H9 (cell line): ENCODE results near the gene PMF1. TPM values are rescaled to one million over a fixed set of nuclear protein-coding genes. Genes with fewer than 3 reads are reported as not detected.

Experiments
- DNase-seq: peaks from one replicate; pipeline ENCODE4 v3.0.0-alpha.2; 2017
- H2AFZ ChIP-seq: one replicate; pipeline ENCODE4 v1.6.1; 2013; ENCODE audit warnings: mild to moderate bottlenecking, low read length, control low read depth, moderate library complexity
- H2AK5ac ChIP-seq: 2 replicates; pipeline ENCODE4 v1.6.1; 2013; ENCODE audit warnings: low read length, control low read depth, mixed read lengths; ENCODE audit not compliant: insufficient read length
- H2BK120ac ChIP-seq: one replicate; pipeline ENCODE4 v1.6.1; 2013; ENCODE audit warnings: low read depth, mild to moderate bottlenecking, low read length, control low read depth, inconsistent platforms; ENCODE audit not compliant: poor library complexity, severe bottlenecking
- H2BK12ac ChIP-seq: 2 replicates; pipeline ENCODE4 v1.6.1; 2013; ENCODE audit warnings: low read length, control low read depth, mixed read lengths, low read depth; ENCODE audit not compliant: insufficient read length
- H2BK15ac ChIP-seq: 2 replicates; pipeline ENCODE4 v1.6.1; 2013; ENCODE audit warnings: low read depth, low read length, control low read depth
- H2BK20ac ChIP-seq: one replicate; pipeline ENCODE4 v1.6.1; 2013; ENCODE audit warnings: low read depth, mild to moderate bottlenecking, low read length, control low read depth, inconsistent platforms; ENCODE audit not compliant: poor library complexity, severe bottlenecking
- H2BK5ac ChIP-seq: 2 replicates; pipeline ENCODE4 v1.6.1; 2013; ENCODE audit warnings: low read length, control low read depth, mixed read lengths; ENCODE audit not compliant: insufficient read length
- H3K14ac ChIP-seq: 2 replicates; pipeline ENCODE4 v1.6.1; 2013; ENCODE audit warnings: low read length, control low read depth; ENCODE audit not compliant: insufficient read depth
- H3K18ac ChIP-seq: 2 replicates; pipeline ENCODE4 v1.6.1; 2013; ENCODE audit warnings: low read depth, mild to moderate bottlenecking, mixed read lengths, low read length, control low read depth; ENCODE audit not compliant: insufficient read length
- H3K23ac ChIP-seq: 2 replicates; pipeline ENCODE4 v1.6.1; 2013; ENCODE audit warnings: low read length, control low read depth, mixed read lengths, low read depth; ENCODE audit not compliant: insufficient read length
- H3K23me2 ChIP-seq: 2 replicates; pipeline ENCODE4 v1.6.1; 2013; ENCODE audit warnings: low read depth, mild to moderate bottlenecking, mixed read lengths, low read length, control low read depth; ENCODE audit not compliant: insufficient read length, poor library complexity, severe bottlenecking
- H3K27ac ChIP-seq: 2 replicates; pipeline ENCODE4 v1.5.1; 2013; ENCODE audit warnings: low read length, control low read depth, mixed read lengths, low read depth; ENCODE audit not compliant: insufficient read length
- H3K27me3 ChIP-seq: 2 replicates; pipeline ENCODE4 v1.6.1; 2013; ENCODE audit warnings: low read length, control low read depth, inconsistent platforms; ENCODE audit not compliant: insufficient read depth
- H3K4ac ChIP-seq: 2 replicates; pipeline ENCODE4 v1.6.1; 2013; ENCODE audit warnings: low read depth, mild to moderate bottlenecking, control low read depth, inconsistent platforms, low read length, moderate library complexity
- H3K4me1 ChIP-seq: 2 replicates; pipeline ENCODE4 v1.6.1; 2013; ENCODE audit warnings: low read length, control low read depth, inconsistent platforms; ENCODE audit not compliant: insufficient read depth
- H3K4me2 ChIP-seq: 2 replicates; pipeline ENCODE4 v1.6.1; 2013; ENCODE audit warnings: low read length, control low read depth, mixed read lengths; ENCODE audit not compliant: insufficient read length, insufficient read depth
- H3K56ac ChIP-seq: 2 replicates; pipeline ENCODE4 v1.6.1; 2013; ENCODE audit warnings: low read depth, mild to moderate bottlenecking, mixed read lengths, low read length, control low read depth; ENCODE audit not compliant: insufficient read length
- H3K79me1 ChIP-seq: 2 replicates; pipeline ENCODE4 v1.6.1; 2013; ENCODE audit warnings: low read depth, mild to moderate bottlenecking, moderate library complexity, low read length, control low read depth, inconsistent platforms; ENCODE audit not compliant: insufficient read depth, poor library complexity, severe bottlenecking
- H3K79me2 ChIP-seq: 2 replicates; pipeline ENCODE4 v1.6.1; 2013; ENCODE audit warnings: low read length, control low read depth, inconsistent platforms; ENCODE audit not compliant: insufficient read depth
- H3K9ac ChIP-seq: 2 replicates; pipeline ENCODE4 v1.6.1; 2013; ENCODE audit warnings: low read length, control low read depth, mixed read lengths; ENCODE audit not compliant: insufficient read length; ENCODE audit errors: extremely low read depth
- H3K9me3 ChIP-seq: one replicate; pipeline ENCODE4 v1.6.1; 2013; ENCODE audit warnings: low read depth, low read length, inconsistent platforms; ENCODE audit not compliant: control insufficient read depth
- H3T11ph ChIP-seq: one replicate; pipeline ENCODE4 v1.6.1; 2013; ENCODE audit warnings: mild to moderate bottlenecking, low read length, control low read depth, inconsistent platforms
- H4K20me1 ChIP-seq: one replicate; pipeline ENCODE4 v1.6.1; 2013; ENCODE audit not compliant: control insufficient read depth, insufficient read length, insufficient read depth
- H4K5ac ChIP-seq: 2 replicates; pipeline ENCODE4 v1.6.1; 2013; ENCODE audit warnings: low read depth, mild to moderate bottlenecking, mixed read lengths, low read length, control low read depth; ENCODE audit not compliant: insufficient read length
- H4K8ac ChIP-seq: replicated peaks from 2 replicates; pipeline ENCODE4 v1.6.1; 2013; ENCODE audit warnings: low read length, control low read depth, mixed read lengths, low read depth; ENCODE audit not compliant: insufficient read length
- H4K91ac ChIP-seq: 2 replicates; pipeline ENCODE4 v1.6.1; 2013; ENCODE audit warnings: low read depth, mild to moderate bottlenecking, moderate library complexity, mixed read lengths, low read length, control low read depth; ENCODE audit not compliant: insufficient read length
- H3K27ac Mint-ChIP-seq, 3 experiments: 2 replicates in 2 of 3; 3 replicates in 1 of 3; pipeline ENCODE4 v1.8.0; 2020 to 2021; ENCODE audit warnings: mixed read lengths in 3 of 3, mild to moderate bottlenecking in 1 of 3, moderate library complexity in 1 of 3
- H3K27me3 Mint-ChIP-seq: 2 replicates; pipeline ENCODE4 v1.8.0; 2021; ENCODE audit warnings: low read depth, mild to moderate bottlenecking, moderate library complexity, mixed read lengths
- H3K36me3 Mint-ChIP-seq, 3 experiments: 2 replicates in 2 of 3; 3 replicates in 1 of 3; pipeline ENCODE4 v1.8.0; 2020 to 2021; ENCODE audit warnings: low read depth in 3 of 3, mixed read lengths in 3 of 3; ENCODE audit not compliant: insufficient read depth in 1 of 3
- H3K4me1 Mint-ChIP-seq, 2 experiments: 2 replicates each; pipeline ENCODE4 v1.8.0; 2020; ENCODE audit warnings: mixed read lengths in 2 of 2
- H3K4me3 Mint-ChIP-seq, 2 experiments: 2 replicates in 1 of 2; 3 replicates in 1 of 2; pipeline ENCODE4 v1.8.0; 2020 to 2021; ENCODE audit warnings: mild to moderate bottlenecking in 2 of 2, mixed read lengths in 2 of 2, moderate library complexity in 1 of 2
- H3K9me3 Mint-ChIP-seq, 2 experiments: 2 replicates in 1 of 2; 3 replicates in 1 of 2; pipeline ENCODE4 v1.8.0; 2020; ENCODE audit warnings: mild to moderate bottlenecking in 2 of 2, mixed read lengths in 2 of 2, moderate library complexity in 1 of 2
- CTCF ChIP-seq: fragments of 200-600 bp; sonication (generic); conservative IDR thresholded peaks from 3 replicates; pipeline ENCODE4 v1.8.0; 2021; ENCODE audit warnings: antibody characterized with exemption, mild to moderate bottlenecking
- WGBS: extraction: QIAGEN DNeasy Blood & Tissue Kit; methylation state at CpG from one replicate; pipeline ENCODE4 v1.1.7; 2013; ENCODE audit warnings: missing lambda C conversion rate, low lambda C conversion rate, mixed read lengths; ENCODE audit not compliant: insufficient read length; ENCODE audit errors: extremely low coverage; 5-methylcytosine and 5-hydroxymethylcytosine counted together
- total RNA-seq: library from RNA; stranded (reverse); gene quantifications from 2 replicates; pipeline ENCODE4 v1.2.1, GENCODE V29; 2021

PMF1 gene
- total RNA-seq, 1 experiment from 2014 or later: 136 TPM

- Histone ChIP-seq H3K9ac (no peak overlapping the region), H3K79me1 (no peaks in the 10 kb centered on the region), H2AK5ac (no peak overlapping the region), H4K8ac (no peak overlapping the region), H3K27ac (no peak overlapping the region), H3K14ac (no peak overlapping the region), H3K4me2 (no peak overlapping the region), H4K20me1 (no peaks in the 10 kb centered on the region), H2BK20ac (no peak overlapping the region), H3K18ac (no peak overlapping the region), H2BK15ac (no peak overlapping the region), H2AFZ (no peak overlapping the region), H2BK12ac (no peak overlapping the region), H3K9me3 (no peaks in the 10 kb centered on the region), H3T11ph (no peak overlapping the region), H3K4ac (no peak overlapping the region), H3K23ac (no peak overlapping the region), H4K5ac (no peak overlapping the region), H2BK120ac (no peak overlapping the region), H3K79me2 (no peaks in the 10 kb centered on the region), H3K23me2 (no peaks in the 10 kb centered on the region), H3K27me3 (no peaks in the 10 kb centered on the region), H3K56ac (no peak overlapping the region), H3K4me1 (no peaks in the 10 kb centered on the region), H2BK5ac (no peak overlapping the region), H4K91ac (no peak overlapping the region)
- TF ChIP-seq CTCF: no peak
- peak overlapping the region in 1 of 3 experiments; percentile 17; a peak in 1 of 7 replicates for H3K27ac Mint-ChIP-seq
- DNase-seq: no peak
- peaks cover 62 to 97% (median 86%) of the 10 kb centered on the region in 3 experiments for H3K36me3 Mint-ChIP-seq
- WGBS: no CpG with 5 or more reads among the region's 2 CpGs
- H3K4me1 Mint-ChIP-seq: no peaks in the 10 kb centered on the region
- no peaks in the 10 kb centered on the region for H3K9me3 Mint-ChIP-seq
- H3K27me3 Mint-ChIP-seq: no peaks in the 10 kb centered on the region
- H3K4me3 Mint-ChIP-seq: no peak overlapping the region
Observed at GRCh38 chr1:156260896-156261295, 48.1 kb downstream of the PMF1 start.
